Natural killer cell treated with Interleukin-12 subunit alpha and Interleukin-12 subunit beta and Interleukin-15 and Interleukin-18, amount 100 ng/mL, for 72 hours (primary cell): ENCODE measurements around the gene ZNF619. TPM values are rescaled to one million over a fixed set of nuclear protein-coding genes. Genes with fewer than 3 reads are reported as not detected.

Experiments
- ATAC-seq, 2 donors: fragments of 150-1000 bp; cut with Tn5 transposase in 1 of 2; sonication (Bioruptor Pico), chemical (Tn5 transposase) in 1 of 2; 2 replicates each; pipeline ENCODE4 v1.10.0; 2021
- DNase-seq: peaks from one replicate; pipeline ENCODE4 v3.0.0; 2022; ENCODE audit warnings: low spot score
- H3K27ac Mint-ChIP-seq, 2 donors: 1 replicate in 1 of 2; 2 replicates in 1 of 2; pipeline ENCODE4 v1.8.0; 2022; ENCODE audit warnings: mixed read lengths in 2 of 2, mild to moderate bottlenecking in 1 of 2, moderate library complexity in 1 of 2
- H3K27me3 Mint-ChIP-seq, 2 donors: 1 replicate in 1 of 2; 2 replicates in 1 of 2; pipeline ENCODE4 v1.8.0; 2022; ENCODE audit warnings: mixed read lengths in 2 of 2
- H3K36me3 Mint-ChIP-seq: one replicate; pipeline ENCODE4 v1.8.0; 2022; ENCODE audit warnings: mixed read lengths
- H3K4me1 Mint-ChIP-seq, 2 donors: 1 replicate in 1 of 2; 2 replicates in 1 of 2; pipeline ENCODE4 v1.8.0; 2022; ENCODE audit warnings: low read depth in 2 of 2, mixed read lengths in 2 of 2, mild to moderate bottlenecking in 1 of 2
- H3K4me3 Mint-ChIP-seq: one replicate; pipeline ENCODE4 v1.8.0; 2022; ENCODE audit warnings: mixed read lengths
- H3K9me3 Mint-ChIP-seq: 2 replicates; pipeline ENCODE4 v1.8.0; 2022; ENCODE audit warnings: mixed read lengths
- total RNA-seq, 2 donors: library from RNA; stranded (reverse); gene quantifications; one replicate each; pipeline ENCODE4 v1.2.3, GENCODE V29; 2022

ZNF619 gene
- total RNA-seq, 2 donors from 2014 or later, result 7.5 to 12.6 TPM

- DNase-seq (no peak), ATAC-seq (no peak)
- Mint-ChIP-seq H3K9me3 (no peaks in the 10 kb centered on the region), H3K36me3 (no peaks in the 10 kb centered on the region), H3K4me3 (no peak overlapping the region), H3K27ac (no peak overlapping the region), H3K4me1 (peaks cover 0 to 3% of the 10 kb centered on the region in 2 donors), H3K27me3 (no peaks in the 10 kb centered on the region)
These were observed 17.8 kb downstream of the ZNF619 start for GRCh38 chr3:40494698-40495097.

- H3K9me3 Mint-ChIP-seq, result no peaks in the 10 kb centered on the region
- ATAC-seq (no peak), DNase-seq (no peak)
- no peaks in the 10 kb centered on the region for H3K36me3 Mint-ChIP-seq
- H3K27me3 Mint-ChIP-seq, result no peaks in the 10 kb centered on the region
- no peak overlapping the region for H3K4me3 Mint-ChIP-seq
- peaks cover 0 to 3% of the 10 kb centered on the region in 2 donors for H3K4me1 Mint-ChIP-seq
- no peak overlapping the region for H3K27ac Mint-ChIP-seq
These were observed 20.4 kb downstream of the ZNF619 start for GRCh38 chr3:40497288-40497687.

DNA sequence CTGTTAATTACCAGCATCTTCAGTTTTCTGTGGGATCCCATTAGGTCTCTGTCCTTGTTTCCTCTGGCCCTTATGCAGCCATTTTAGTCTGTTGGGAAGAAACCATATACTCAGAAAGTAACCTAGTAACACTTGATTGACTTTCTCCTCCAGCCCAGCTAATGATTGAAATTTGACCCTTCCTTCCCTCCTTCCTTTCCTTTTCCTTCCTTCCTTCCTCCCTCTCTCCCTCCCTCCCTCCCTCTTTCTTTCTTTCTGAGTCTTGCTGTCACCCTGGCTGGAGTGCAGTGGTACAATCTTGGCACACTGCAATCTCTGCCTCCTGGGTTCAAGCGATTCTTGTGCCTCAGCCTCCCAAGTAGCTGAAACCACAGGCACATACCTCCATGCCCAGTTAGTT is 23.0 kb downstream of the ZNF619 start:
- Mint-ChIP-seq H3K36me3 (no peaks in the 10 kb centered on the region), H3K4me3 (no peak overlapping the region), H3K9me3 (no peaks in the 10 kb centered on the region), H3K27ac (no peak overlapping the region), H3K27me3 (no peaks in the 10 kb centered on the region), H3K4me1 (peaks cover 0 to 6% of the 10 kb centered on the region in 2 donors)
- ATAC-seq (no peak), DNase-seq (no peak)

DNA sequence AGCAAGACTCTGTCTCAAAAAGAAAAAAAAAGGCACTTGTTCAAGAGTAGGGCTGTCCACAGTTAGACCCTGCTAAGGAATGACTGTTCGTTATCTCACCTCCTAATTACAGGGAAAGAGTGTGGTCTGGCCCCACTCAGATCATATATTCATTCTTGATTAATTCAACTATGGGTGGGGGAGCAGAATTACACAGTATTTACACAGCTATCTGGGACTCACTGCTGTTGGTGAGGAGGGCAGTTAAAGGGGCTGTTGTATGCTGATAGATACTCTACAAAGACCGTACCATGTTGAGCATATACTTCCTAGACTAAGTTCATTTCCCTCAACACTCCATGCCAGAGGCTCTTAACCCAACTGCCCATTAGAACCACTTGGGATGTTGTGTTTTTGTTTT is 25.1 kb downstream of the ZNF619 start:
- no peak for ATAC-seq

GRCh38 chr3:40504636-40505430 is 27.9 kb downstream of the ZNF619 start:
- Mint-ChIP-seq H3K4me3 (peak overlapping the region; percentile 88), H3K27me3 (no peaks in the 10 kb centered on the region), H3K36me3 (no peaks in the 10 kb centered on the region), H3K4me1 (peaks cover 15 to 16% of the 10 kb centered on the region in 2 donors), H3K9me3 (no peaks in the 10 kb centered on the region), H3K27ac (peak overlapping the region; percentile 59 to 69)
- ATAC-seq (no peak), DNase-seq (no peak)

More for the DNA sequence above, 25.1 kb downstream of the ZNF619 start:
- H3K9me3 Mint-ChIP-seq, result no peaks in the 10 kb centered on the region
- H3K27ac Mint-ChIP-seq, result no peak overlapping the region
- no peaks in the 10 kb centered on the region for H3K27me3 Mint-ChIP-seq
- peaks cover 14 to 18% of the 10 kb centered on the region in 2 donors for H3K4me1 Mint-ChIP-seq
- no peaks in the 10 kb centered on the region for H3K36me3 Mint-ChIP-seq
- no peak overlapping the region for H3K4me3 Mint-ChIP-seq
- DNase-seq, result no peak

GRCh38 chr3:40505599-40506462 is 28.9 kb downstream of the ZNF619 start, which contains the start of gene ZNF620:
ZNF620 (plus strand) TSS chr3:40506039; CDS start chr3:40506353, 314 bp downstream.
- ATAC-seq (peak; percentile 86), DNase-seq (peak; percentile 75)
- Mint-ChIP-seq H3K4me1 (peaks cover 15 to 20% of the 10 kb centered on the region in 2 donors), H3K27ac (peak within 1 kb of the TSS; percentile 69 to 80), H3K4me3 (peak within 1 kb of the TSS; percentile 88), H3K36me3 (no peaks in the 10 kb centered on the region), H3K27me3 (no peaks in the 10 kb centered on the region), H3K9me3 (no peaks in the 10 kb centered on the region)

DNA sequence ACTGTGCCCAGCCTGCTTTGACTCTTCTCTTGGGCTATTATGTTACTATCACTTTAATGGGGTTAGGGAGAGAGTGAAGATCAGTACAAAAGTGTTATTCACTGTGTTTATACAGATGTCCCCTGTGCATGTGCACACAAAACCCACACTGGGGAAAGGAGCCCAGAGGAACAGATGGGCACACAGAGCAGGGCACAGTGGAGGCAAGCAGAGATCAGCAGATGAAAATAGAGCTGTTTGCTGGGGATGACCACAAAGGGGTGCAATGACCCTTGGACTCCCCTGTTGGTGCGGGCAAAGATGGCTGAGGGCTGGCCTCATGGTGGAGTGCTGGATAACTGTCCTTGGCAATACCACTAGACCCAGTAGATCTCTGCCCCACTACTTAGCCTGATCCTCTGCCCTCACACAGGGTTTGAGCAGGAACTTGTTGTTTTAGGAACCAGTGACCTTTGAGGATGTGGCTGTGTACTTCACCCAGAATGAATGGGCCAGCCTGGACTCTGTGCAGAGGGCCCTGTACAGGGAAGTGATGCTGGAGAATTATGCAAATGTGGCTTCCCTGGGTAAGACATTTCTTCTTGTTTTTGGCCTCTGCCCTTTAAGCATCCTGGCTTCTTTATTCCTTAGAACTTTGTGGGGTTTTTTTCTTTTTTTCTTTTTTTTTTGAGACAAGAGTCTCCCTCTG is 34.3 kb downstream of the ZNF619 start:
- DNase-seq (no peak), ATAC-seq (no peak)
- Mint-ChIP-seq H3K4me3 (no peak overlapping the region), H3K36me3 (no peaks in the 10 kb centered on the region), H3K9me3 (no peaks in the 10 kb centered on the region), H3K27ac (no peak overlapping the region), H3K4me1 (peaks cover 8 to 12% of the 10 kb centered on the region in 2 donors), H3K27me3 (no peaks in the 10 kb centered on the region)

- no peak overlapping the region for H3K27ac Mint-ChIP-seq
- ATAC-seq, result no peak
- no peaks in the 10 kb centered on the region for H3K27me3 Mint-ChIP-seq
These were observed 39.3 kb downstream of the ZNF619 start for GRCh38 chr3:40516201-40516600.

DNA sequence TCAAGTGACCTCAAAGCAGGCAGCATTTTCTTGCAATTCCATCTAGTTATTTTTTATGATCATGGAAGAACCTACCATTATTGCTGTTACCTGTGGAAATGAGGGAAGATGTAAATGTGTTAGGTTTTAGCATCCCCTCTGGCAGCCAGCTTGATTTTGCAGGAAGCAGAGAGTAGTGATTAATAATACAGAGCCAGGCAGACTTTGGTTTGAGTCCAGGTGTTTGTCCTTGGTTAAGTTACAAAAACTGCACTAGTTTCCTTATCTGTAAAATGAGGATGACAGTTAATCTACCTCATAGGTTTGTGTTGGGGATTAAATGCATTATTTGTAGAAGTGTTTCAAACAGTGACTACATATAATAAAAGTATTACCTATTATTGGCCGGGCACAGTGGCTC is 41.1 kb downstream of the ZNF619 start:
- H3K4me3 Mint-ChIP-seq, result no peak overlapping the region
- no peak for ATAC-seq
- no peaks in the 10 kb centered on the region for H3K9me3 Mint-ChIP-seq

More at GRCh38 chr3:40516201-40516600, 39.3 kb downstream of the ZNF619 start:
- no peaks in the 10 kb centered on the region for H3K4me1 Mint-ChIP-seq
- no peak overlapping the region for H3K4me3 Mint-ChIP-seq
- peaks cover 4% of the 10 kb centered on the region for H3K36me3 Mint-ChIP-seq
- H3K9me3 Mint-ChIP-seq, result no peaks in the 10 kb centered on the region
- DNase-seq, result no peak

DNA sequence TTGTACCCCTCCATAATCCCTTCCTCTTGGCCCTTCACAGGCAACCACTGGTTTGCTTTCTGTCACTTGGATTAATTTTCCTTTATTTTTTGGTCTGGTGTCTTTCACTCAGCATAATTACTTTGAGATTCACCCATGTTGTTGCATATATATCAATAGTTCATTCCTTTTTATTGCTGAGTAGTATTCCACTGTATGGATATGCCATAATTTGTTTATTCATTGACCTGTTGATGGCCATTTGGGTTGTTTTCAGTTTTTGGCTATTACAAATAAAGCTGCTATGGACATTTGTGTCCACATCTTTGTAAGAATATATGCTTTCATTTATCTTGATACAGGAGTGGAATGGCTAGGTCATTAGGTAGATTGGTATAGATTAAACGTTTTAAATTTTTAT is 41.9 kb downstream of the ZNF619 start:
- Mint-ChIP-seq H3K27ac (no peak overlapping the region), H3K4me3 (no peak overlapping the region), H3K4me1 (peaks cover 3 to 5% of the 10 kb centered on the region in 2 donors), H3K27me3 (no peaks in the 10 kb centered on the region), H3K36me3 (peaks cover 4% of the 10 kb centered on the region), H3K9me3 (no peaks in the 10 kb centered on the region)
- DNase-seq (no peak), ATAC-seq (no peak)

More for the DNA sequence above, 41.1 kb downstream of the ZNF619 start:
- Mint-ChIP-seq H3K36me3 (peaks cover 4% of the 10 kb centered on the region), H3K27me3 (no peaks in the 10 kb centered on the region), H3K27ac (no peak overlapping the region), H3K4me1 (peaks cover 2 to 3% of the 10 kb centered on the region in 2 donors)
- no peak for DNase-seq

- H3K27ac Mint-ChIP-seq, result no peak overlapping the region
- no peak for DNase-seq
- no peak overlapping the region for H3K4me3 Mint-ChIP-seq
- ATAC-seq, result no peak
- peaks cover 16 to 24% of the 10 kb centered on the region in 2 donors for H3K4me1 Mint-ChIP-seq
- no peaks in the 10 kb centered on the region for H3K9me3 Mint-ChIP-seq
- H3K27me3 Mint-ChIP-seq, result no peaks in the 10 kb centered on the region
- peaks cover 4% of the 10 kb centered on the region for H3K36me3 Mint-ChIP-seq
These were observed 44.3 kb downstream of the ZNF619 start for GRCh38 chr3:40521254-40521653.

- H3K27ac Mint-ChIP-seq, result peak overlapping the region; percentile 97
- ATAC-seq, result no peak
- H3K4me1 Mint-ChIP-seq, result peaks cover 19 to 35% of the 10 kb centered on the region in 2 donors
- DNase-seq, result no peak
- no peaks in the 10 kb centered on the region for H3K27me3 Mint-ChIP-seq
- peak overlapping the region; percentile 99 for H3K4me3 Mint-ChIP-seq
- no peaks in the 10 kb centered on the region for H3K9me3 Mint-ChIP-seq
- H3K36me3 Mint-ChIP-seq, result peaks cover 4% of the 10 kb centered on the region
These were observed 46.9 kb downstream of the ZNF619 start for GRCh38 chr3:40523781-40524180.

DNA sequence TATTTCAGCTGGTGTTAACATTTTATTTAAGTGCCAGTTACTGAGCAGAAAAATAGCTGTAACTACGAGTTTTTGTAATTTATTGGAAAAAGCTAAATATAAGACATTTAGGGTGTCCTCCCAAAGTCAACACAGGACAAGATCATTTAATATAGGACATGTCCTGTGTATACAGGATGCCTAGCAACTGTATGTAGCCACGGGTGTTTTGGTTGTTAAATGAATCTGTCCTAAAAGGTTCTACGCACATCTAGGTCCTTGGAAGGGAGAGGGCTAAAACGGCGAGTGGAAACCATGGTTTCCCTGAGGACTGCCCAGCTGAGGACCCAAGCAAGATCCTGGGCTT is 47.3 kb downstream of the ZNF619 start:
- DNase-seq (no peak), ATAC-seq (no peak)
- Mint-ChIP-seq H3K4me1 (peaks cover 19 to 38% of the 10 kb centered on the region in 2 donors), H3K36me3 (peaks cover 4% of the 10 kb centered on the region), H3K9me3 (no peaks in the 10 kb centered on the region), H3K27ac (peak overlapping the region; percentile 97), H3K27me3 (no peaks in the 10 kb centered on the region), H3K4me3 (peak overlapping the region; percentile 99)
